Liver (tissue), 9 donors: ENCODE data around the gene CNFN. TPM values are rescaled to one million over a fixed set of nuclear protein-coding genes. Genes with fewer than 3 reads are reported as not detected.

Experiments used
- DNase-seq: peaks from one replicate; pipeline ENCODE4 v3.0.0-alpha.2; 2017; ENCODE audit warnings: low spot score
- H3K27ac ChIP-seq, 2 donors: one replicate each; pipeline ENCODE4 v1.7.0; 2013; ENCODE audit warnings: inconsistent platforms in 2 of 2, low read length in 2 of 2, control low read depth in 1 of 2, low read depth in 1 of 2, mild to moderate bottlenecking in 1 of 2
- H3K27me3 ChIP-seq, 4 donors: one replicate each; pipeline versions ENCODE4 v1.6.1 to v1.7.0; 2013; ENCODE audit warnings: low read length in 3 of 4, inconsistent platforms in 1 of 4, mild to moderate bottlenecking in 1 of 4, moderate library complexity in 1 of 4; ENCODE audit not compliant: control insufficient read depth in 4 of 4, insufficient read depth in 4 of 4
- H3K36me3 ChIP-seq, 4 donors: one replicate each; pipeline versions ENCODE4 v1.6.1 to v1.7.0; 2013; ENCODE audit warnings: low read length in 3 of 4, mild to moderate bottlenecking in 3 of 4, low read depth in 1 of 4, moderate library complexity in 1 of 4; ENCODE audit not compliant: control insufficient read depth in 4 of 4, insufficient read depth in 3 of 4
- H3K4me1 ChIP-seq, 4 donors: one replicate each; pipeline versions ENCODE4 v1.6.1 to v1.7.0; 2013; ENCODE audit warnings: low read length in 3 of 4, mild to moderate bottlenecking in 3 of 4, moderate library complexity in 1 of 4; ENCODE audit not compliant: control insufficient read depth in 4 of 4, insufficient read depth in 4 of 4
- H3K4me3 ChIP-seq, 3 donors: one replicate each; pipeline versions ENCODE4 v1.6.1 to v1.7.0; 2013; ENCODE audit warnings: low read length in 3 of 3, control low read depth in 1 of 3, low read depth in 1 of 3, mild to moderate bottlenecking in 1 of 3
- H3K9ac ChIP-seq, 2 donors: one replicate each; pipeline ENCODE4 v1.7.0; 2013; ENCODE audit warnings: low read length in 2 of 2, mild to moderate bottlenecking in 2 of 2, moderate library complexity in 2 of 2, control low read depth in 1 of 2, low read depth in 1 of 2
- H3K9me3 ChIP-seq, 4 donors: one replicate each; pipeline versions ENCODE4 v1.6.1 to v1.7.0; 2013; ENCODE audit warnings: low read length in 3 of 4; ENCODE audit not compliant: control insufficient read depth in 4 of 4
- ATF3 ChIP-seq: IDR thresholded peaks from 2 replicates; pipeline ENCODE4 v1.6.1; 2016; ENCODE audit warnings: antibody characterized with exemption
- CTCF ChIP-seq: fragments of 150-350 bp; IDR thresholded peaks from 2 replicates; pipeline ENCODE4 v1.5.1; 2017; ENCODE audit warnings: improper control_type of control experiment, low read depth, low read length; ENCODE audit not compliant: missing input control
- EGR1 ChIP-seq, 2 donors: IDR thresholded peaks; 2 replicates each; pipeline ENCODE4 v1.6.1; 2016 to 2018; ENCODE audit warnings: antibody characterized with exemption in 2 of 2, low read depth in 2 of 2
- FOXA1 ChIP-seq: IDR thresholded peaks from 2 replicates; pipeline ENCODE4 v1.6.1; 2016; ENCODE audit warnings: antibody characterized with exemption
- FOXA2 ChIP-seq: IDR thresholded peaks from 2 replicates; pipeline ENCODE4 v1.6.1; 2016; ENCODE audit warnings: antibody characterized with exemption
- GABPA ChIP-seq, 2 donors: IDR thresholded peaks in 1 of 2; conservative IDR thresholded peaks in 1 of 2; 2 replicates each; pipeline ENCODE4 v1.6.1; 2016; ENCODE audit warnings: antibody characterized with exemption in 2 of 2, mild to moderate bottlenecking in 1 of 2, moderate library complexity in 1 of 2
- HNF4A ChIP-seq, 2 donors: conservative IDR thresholded peaks; 2 replicates each; pipeline ENCODE4 v1.6.1; 2016; ENCODE audit warnings: antibody characterized with exemption in 2 of 2, mild to moderate bottlenecking in 2 of 2
- HNF4G ChIP-seq: IDR thresholded peaks from 2 replicates; pipeline ENCODE4 v1.6.1; 2016; ENCODE audit warnings: antibody characterized with exemption
- JUND ChIP-seq, 2 donors: IDR thresholded peaks; 2 replicates each; pipeline ENCODE4 v1.6.1; 2016; ENCODE audit warnings: antibody characterized with exemption in 2 of 2
- MAX ChIP-seq: IDR thresholded peaks from 2 replicates; pipeline ENCODE4 v1.6.1; 2016; ENCODE audit warnings: antibody characterized with exemption
- NR2F2 ChIP-seq: IDR thresholded peaks from 2 replicates; pipeline ENCODE4 v1.6.1; 2016; ENCODE audit warnings: antibody characterized with exemption
- RAD21 ChIP-seq, 2 donors: IDR thresholded peaks; 2 replicates each; pipeline ENCODE4 v1.6.1; 2016; ENCODE audit warnings: antibody characterized with exemption in 2 of 2, mild to moderate bottlenecking in 2 of 2
- REST ChIP-seq: IDR thresholded peaks from 2 replicates; pipeline ENCODE4 v1.6.1; 2016; ENCODE audit warnings: antibody characterized with exemption, mild to moderate bottlenecking
- RXRA ChIP-seq, 2 donors: IDR thresholded peaks; 2 replicates each; pipeline ENCODE4 v1.6.1; 2017 to 2018; ENCODE audit warnings: antibody characterized with exemption in 2 of 2, mild to moderate bottlenecking in 1 of 2
- SP1 ChIP-seq: IDR thresholded peaks from 2 replicates; pipeline ENCODE4 v1.6.1; 2018; ENCODE audit warnings: antibody characterized with exemption, mild to moderate bottlenecking
- TAF1 ChIP-seq: conservative IDR thresholded peaks from 2 replicates; pipeline ENCODE4 v1.6.1; 2016; ENCODE audit warnings: antibody characterized with exemption, mild to moderate bottlenecking
- YY1 ChIP-seq: IDR thresholded peaks from 2 replicates; pipeline ENCODE4 v1.6.1; 2016; ENCODE audit warnings: antibody characterized with exemption, mild to moderate bottlenecking
- ZBTB33 ChIP-seq: IDR thresholded peaks from 2 replicates; pipeline ENCODE4 v1.6.1; 2016; ENCODE audit warnings: antibody characterized with exemption
- WGBS: extraction: QIAGEN DNeasy Blood & Tissue Kit; methylation state at CpG from one replicate; pipeline ENCODE4 v1.1.7; 2013; 5-methylcytosine and 5-hydroxymethylcytosine counted together
- polyA plus RNA-seq, 2 donors: library from polyadenylated mRNA; stranded (reverse) in 1 of 2; unstranded in 1 of 2; fragments of 200-250 nt in 1 of 2; fragments of >200 nt in 1 of 2; fragmentation: Nextera tagmentation in 1 of 2; extraction: Ambion mirVana in 1 of 2; gene quantifications; one replicate each; pipeline versions ENCODE4 v1.2.1 to v1.2.3, GENCODE V29; 2013 to 2015
- total RNA-seq, 2 donors: library from RNA; depleted of rRNA; stranded (reverse); fragments of >200 nt; gene quantifications; one replicate each; pipeline ENCODE4 v1.2.3, GENCODE V29; 2014
- donor health status: healthy.
- donor health status: healthy.
- donor health status: healthy.
- donor health status: healthy.
- donor health status: healthy.

Gene CNFN
- total and polyA plus RNA-seq, 4 donors: 0.57 to 1.2 TPM; not detected in 2

DNA sequence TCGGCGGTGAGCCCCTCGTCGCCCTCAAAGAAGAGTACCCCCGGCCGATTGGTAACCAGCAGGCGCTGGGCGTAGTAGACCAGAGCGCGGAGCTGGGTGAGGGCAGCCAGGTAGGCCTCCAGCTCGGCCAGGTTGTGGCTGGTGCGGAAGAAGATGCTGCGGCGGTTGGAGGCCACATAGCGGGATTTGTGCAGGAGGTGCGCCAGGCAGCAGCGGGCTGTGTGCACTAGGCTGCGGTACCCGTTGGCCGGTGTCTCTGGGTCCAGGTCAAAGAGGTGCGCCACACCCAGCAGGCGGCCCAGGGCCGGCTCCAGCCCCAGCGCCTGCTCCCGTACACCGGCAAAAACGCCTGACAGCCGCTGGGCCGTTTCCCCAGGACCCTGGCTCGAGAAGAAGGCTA lies 20.3 kb upstream of the CNFN start (continued):
- no peak for TF ChIP-seq REST
- TF ChIP-seq CTCF: no peak

DNA sequence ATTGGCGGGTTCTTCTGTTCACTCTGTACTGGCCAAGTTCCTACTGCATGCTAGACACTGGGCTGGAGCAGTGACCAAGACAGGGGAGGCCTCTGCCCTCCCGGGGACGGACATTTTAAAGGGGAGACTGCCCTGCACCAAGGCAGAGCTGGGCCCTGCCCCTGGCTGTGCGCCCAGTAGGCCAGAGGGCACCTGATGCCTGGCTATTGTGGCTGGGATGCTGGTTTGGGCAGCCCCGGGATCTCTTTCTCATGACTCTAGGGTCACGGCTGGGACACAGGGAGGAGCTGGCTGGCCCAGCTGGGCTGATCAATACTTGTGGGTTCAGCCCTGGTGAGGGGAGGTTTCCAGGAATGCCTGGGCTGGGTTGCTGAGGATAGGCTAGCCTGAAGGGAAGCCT lies 19.4 kb upstream of the CNFN start:
- TF ChIP-seq FOXA2 (no peak), REST (peak; percentile 51), YY1 (peak; percentile 53), ATF3 (no peak), MAX (no peak), NR2F2 (peak; percentile 30), EGR1 (IDR thresholded peaks at IDR 0.05; ENCODE audit: low read depth in 2 of 2) (no peak), RAD21 (IDR thresholded peaks at IDR 0.05) (peak in 1 of 2 donors; percentile 37), HNF4A (conservative IDR thresholded peaks at IDR 0.05) (peak; percentile 53 to 66), HNF4G (no peak), SP1 (peak; percentile 96), ZBTB33 (no peak), TAF1 (no peak), GABPA (IDR thresholded peaks at IDR 0.05 in 1 of 2, conservative IDR thresholded peaks at IDR 0.05 in 1 of 2) (no peak), FOXA1 (peak; percentile 37), CTCF (no peak), JUND (IDR thresholded peaks at IDR 0.05) (peak in 1 of 2 donors; percentile 46), RXRA (IDR thresholded peaks at IDR 0.05) (peak; percentile 99)
- Histone ChIP-seq H3K4me1 (peaks cover 7 to 11% (median 9%) of the 10 kb centered on the region in 4 donors), H3K27ac (no peak overlapping the region), H3K27me3 (no peaks in the 10 kb centered on the region), H3K36me3 (no peaks in the 10 kb centered on the region), H3K4me3 (no peak overlapping the region), H3K9ac (no peak overlapping the region), H3K9me3 (no peaks in the 10 kb centered on the region)
- 31% methylated on average over 6 of the region's 6 CpGs for WGBS
- DNase-seq: no peak
